Astrocyte of the spinal cord (primary cell): ENCODE data around the gene RTP1.
"Not testable (repeated sequence)": the region's sequence is repeated elsewhere in the genome, so short reads cannot be mapped to it uniquely, and the experiment has no call there.

Experiments used
- DNase-seq: peaks from one replicate; pipeline ENCODE4 v3.0.0; 2011; ENCODE audit warnings: low read depth, low spot score
- H3K4me3 ChIP-seq: 2 replicates; pipeline ENCODE4 v1.5.1; 2011; ENCODE audit warnings: low read depth, mild to moderate bottlenecking, low read length, moderate library complexity
- CTCF ChIP-seq: IDR thresholded peaks from 2 replicates; pipeline ENCODE4 v1.5.1; 2012; ENCODE audit warnings: low read depth, mild to moderate bottlenecking, low read length, inconsistent platforms
- in situ Hi-C: cut with HindIII; loops from 2 replicates; pipeline ENCODE4 v1.10.0; 2017; ENCODE audit warnings: low sequenced_read_pairs

The RTP1 gene

GRCh38 chr3:187166750-187167149 is 30.5 kb upstream of the RTP1 start:
- no peak for DNase-seq
- H3K4me3 ChIP-seq, result no peak overlapping the region
- no peak for TF ChIP-seq CTCF
- in situ Hi-C loops, result no loop called here

DNA sequence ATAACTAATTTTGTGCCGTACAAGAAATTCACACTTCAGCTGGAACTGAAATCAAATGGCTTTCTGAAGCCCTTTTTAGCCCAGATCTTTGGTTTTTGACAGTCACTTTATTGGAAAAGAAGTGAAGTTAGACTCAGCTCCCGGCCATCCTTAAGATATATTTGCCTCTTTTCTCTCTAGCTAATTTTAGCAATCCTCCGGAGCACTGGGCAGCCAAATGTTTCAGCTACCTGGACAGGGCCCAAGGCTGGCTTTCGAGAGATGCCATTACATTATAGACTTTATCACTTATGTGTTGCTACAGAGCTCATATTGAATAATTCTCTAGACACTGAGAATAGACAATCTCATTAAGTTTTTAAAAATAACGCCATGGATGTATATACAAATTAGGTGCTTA is 29.5 kb upstream of the RTP1 start:
- no peak for DNase-seq
- no peak overlapping the region for H3K4me3 ChIP-seq
- no peak for TF ChIP-seq CTCF
- in situ Hi-C loops, result no loop called here

GRCh38 chr3:187169231-187169960 is 27.9 kb upstream of the RTP1 start:
- in situ Hi-C loops, result no loop called here
- no peak for DNase-seq
- no peak for TF ChIP-seq CTCF
- no peak overlapping the region for H3K4me3 ChIP-seq

DNA sequence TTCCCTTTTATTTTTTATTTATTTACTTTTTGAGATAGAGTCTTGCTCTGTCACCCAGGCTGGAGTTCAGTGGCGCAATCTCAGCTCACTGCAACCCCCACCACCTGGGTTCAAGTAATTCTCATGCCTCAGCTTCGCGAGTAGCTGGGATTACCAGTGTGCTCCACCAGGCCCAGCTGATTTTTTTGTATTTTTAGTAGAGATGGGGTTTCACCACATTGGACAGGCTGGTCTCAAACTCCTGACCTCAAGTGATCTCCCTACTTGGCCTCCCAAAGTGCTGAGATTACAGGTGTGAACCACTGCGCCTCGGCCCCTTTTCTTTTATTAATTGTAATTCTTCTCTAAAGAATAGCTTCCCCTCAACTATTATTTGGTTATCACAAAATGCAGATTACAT is 26.4 kb upstream of the RTP1 start:
- H3K4me3 ChIP-seq, in situ Hi-C loops: not testable (repeated sequence)

DNA sequence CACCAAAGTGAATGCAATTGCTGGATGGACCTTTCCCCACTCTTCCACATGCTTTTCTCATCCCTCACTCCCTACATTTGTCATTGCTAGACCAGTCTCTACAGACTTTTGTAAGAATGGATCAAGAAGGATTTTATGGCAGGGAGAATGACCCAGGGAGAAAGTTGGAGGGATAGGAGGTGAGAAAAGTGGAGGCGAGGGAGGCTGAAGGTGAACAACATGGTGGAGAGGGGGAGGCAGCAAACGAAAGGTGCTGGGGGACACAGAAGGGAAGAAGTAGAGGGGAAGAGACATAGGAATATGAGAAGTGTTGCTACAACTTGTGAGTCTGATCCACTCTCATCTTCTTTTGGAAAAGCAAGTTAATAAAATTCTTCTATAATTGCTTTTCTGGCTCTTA is 24.4 kb upstream of the RTP1 start:
- no peak for TF ChIP-seq CTCF
- in situ Hi-C loops, result no loop called here
- H3K4me3 ChIP-seq, result no peak overlapping the region
- DNase-seq, result no peak

More for the DNA sequence above, 26.4 kb upstream of the RTP1 start:
- not testable (repeated sequence) for DNase-seq

GRCh38 chr3:187181454-187182170 is 15.7 kb upstream of the RTP1 start:
- H3K4me3 ChIP-seq, result no peak overlapping the region
- TF ChIP-seq CTCF, result no peak
- in situ Hi-C loops, result no loop called here
- no peak for DNase-seq

- TF ChIP-seq CTCF, result no peak
- H3K4me3 ChIP-seq, result no peak overlapping the region
- in situ Hi-C loops, result no loop called here
- no peak for DNase-seq
Measured at GRCh38 chr3:187183210-187183862, 13.9 kb upstream of the RTP1 start.
